ENCODE data around the gene MINK1.

- TF ChIP-seq CTCF (tag by site-specific recombination; IDR thresholded peaks at IDR 0.05), result no peak
- no peak for TF ChIP-seq ZBTB49 (tag by site-specific recombination; IDR thresholded peaks at IDR 0.05; ENCODE audit: low read depth)
- TF ChIP-seq WT1 (tag by site-specific recombination; IDR thresholded peaks at IDR 0.05), result no peak
Measured at GRCh38 chr17:4901108-4901647, 68.0 kb downstream of the MINK1 start.
